Stimulated activated naive CD8-positive, alpha-beta T cell treated with anti-CD3 and anti-CD28 coated beads, Interleukin-15, amount 100 ng/mL, for 72 hours (primary cell): ENCODE results near the gene ETAA1.

Source experiments
- ATAC-seq: fragments of 150-1000 bp; cut with Tn5 transposase; 2 replicates; pipeline ENCODE4 v1.10.0; 2021; ENCODE audit warnings: mild to moderate bottlenecking, moderate library complexity
- DNase-seq, 2 donors: peaks; one replicate each; pipeline ENCODE4 v3.0.0; 2021 to 2022
- H3K27ac Mint-ChIP-seq, 2 donors: one replicate each; pipeline ENCODE4 v1.8.0; 2022; ENCODE audit warnings: mild to moderate bottlenecking in 2 of 2, mixed read lengths in 2 of 2, moderate library complexity in 2 of 2
- H3K27me3 Mint-ChIP-seq: one replicate; pipeline ENCODE4 v1.8.0; 2022; ENCODE audit warnings: mixed read lengths
- H3K4me1 Mint-ChIP-seq: one replicate; pipeline ENCODE4 v1.8.0; 2022; ENCODE audit warnings: mild to moderate bottlenecking, mixed read lengths
- H3K4me3 Mint-ChIP-seq, 2 donors: one replicate each; pipeline ENCODE4 v1.8.0; 2022; ENCODE audit warnings: mild to moderate bottlenecking in 2 of 2, mixed read lengths in 2 of 2, moderate library complexity in 1 of 2
- H3K9me3 Mint-ChIP-seq, 2 donors: one replicate each; pipeline ENCODE4 v1.8.0; 2022; ENCODE audit warnings: mixed read lengths in 2 of 2

Gene ETAA1

GRCh38 chr2:67408346-67408745 is 11.2 kb downstream of the ETAA1 start:
- no peaks in the 10 kb centered on the region for H3K9me3 Mint-ChIP-seq
- no peaks in the 10 kb centered on the region for H3K27me3 Mint-ChIP-seq
- ATAC-seq (no peak), DNase-seq (no peak)
- no peak overlapping the region for H3K4me3 Mint-ChIP-seq
- no peak overlapping the region for H3K27ac Mint-ChIP-seq
- peaks cover 7% of the 10 kb centered on the region for H3K4me1 Mint-ChIP-seq

GRCh38 chr2:67412424-67412823 is 15.3 kb downstream of the ETAA1 start:
- H3K27me3 Mint-ChIP-seq = no peaks in the 10 kb centered on the region
- no peaks in the 10 kb centered on the region for H3K4me1 Mint-ChIP-seq
- ATAC-seq (no peak), DNase-seq (no peak)
- no peak overlapping the region for H3K4me3 Mint-ChIP-seq
- H3K27ac Mint-ChIP-seq = no peak overlapping the region
- no peaks in the 10 kb centered on the region for H3K9me3 Mint-ChIP-seq

- Mint-ChIP-seq H3K4me1 (no peaks in the 10 kb centered on the region), H3K9me3 (no peaks in the 10 kb centered on the region), H3K27ac (no peak overlapping the region), H3K27me3 (no peaks in the 10 kb centered on the region), H3K4me3 (no peak overlapping the region)
- DNase-seq (no peak), ATAC-seq (no peak)
These were observed 17.7 kb downstream of the ETAA1 start for GRCh38 chr2:67414867-67415266.

- Mint-ChIP-seq H3K4me1 (no peaks in the 10 kb centered on the region), H3K27me3 (no peaks in the 10 kb centered on the region), H3K9me3 (no peaks in the 10 kb centered on the region)
These were observed 19.0 kb downstream of the ETAA1 start for GRCh38 chr2:67416136-67416535.

GRCh38 chr2:67423489-67423888 is 26.4 kb downstream of the ETAA1 start:
- no peaks in the 10 kb centered on the region for H3K9me3 Mint-ChIP-seq
- H3K4me1 Mint-ChIP-seq = no peaks in the 10 kb centered on the region
- DNase-seq = no peak
- no peak for ATAC-seq
- no peak overlapping the region for H3K4me3 Mint-ChIP-seq
- H3K27ac Mint-ChIP-seq = no peak overlapping the region
- H3K27me3 Mint-ChIP-seq = no peaks in the 10 kb centered on the region

More at GRCh38 chr2:67416136-67416535, 19.0 kb downstream of the ETAA1 start:
- no peak overlapping the region for H3K27ac Mint-ChIP-seq
- ATAC-seq (no peak), DNase-seq (no peak)
- H3K4me3 Mint-ChIP-seq = no peak overlapping the region

- no peak for ATAC-seq
- Mint-ChIP-seq H3K27ac (no peak overlapping the region), H3K4me3 (no peak overlapping the region), H3K4me1 (no peaks in the 10 kb centered on the region), H3K27me3 (peaks cover 15% of the 10 kb centered on the region), H3K9me3 (no peaks in the 10 kb centered on the region)
- DNase-seq = no peak
These were observed 39.1 kb downstream of the ETAA1 start for GRCh38 chr2:67436221-67436620.

- H3K4me1 Mint-ChIP-seq = no peaks in the 10 kb centered on the region
- H3K9me3 Mint-ChIP-seq = no peaks in the 10 kb centered on the region
- peaks cover 15% of the 10 kb centered on the region for H3K27me3 Mint-ChIP-seq
- DNase-seq = no peak
- no peak overlapping the region for H3K4me3 Mint-ChIP-seq
- no peak overlapping the region for H3K27ac Mint-ChIP-seq
- ATAC-seq = no peak
These were observed 40.0 kb downstream of the ETAA1 start for GRCh38 chr2:67437114-67437513.

- Mint-ChIP-seq H3K9me3 (no peaks in the 10 kb centered on the region), H3K27me3 (peaks cover 15% of the 10 kb centered on the region), H3K4me1 (no peaks in the 10 kb centered on the region), H3K27ac (no peak overlapping the region), H3K4me3 (no peak overlapping the region)
- DNase-seq (no peak), ATAC-seq (no peak)
These were observed 41.2 kb downstream of the ETAA1 start for GRCh38 chr2:67438337-67438736.

- no peak for DNase-seq
- ATAC-seq = no peak
- H3K27me3 Mint-ChIP-seq = no peaks in the 10 kb centered on the region
- H3K27ac Mint-ChIP-seq = no peak overlapping the region
- no peaks in the 10 kb centered on the region for H3K9me3 Mint-ChIP-seq
- no peak overlapping the region for H3K4me3 Mint-ChIP-seq
- no peaks in the 10 kb centered on the region for H3K4me1 Mint-ChIP-seq
These were observed 48.6 kb downstream of the ETAA1 start for GRCh38 chr2:67445652-67446268.

GRCh38 chr2:67446491-67446911 is 49.4 kb downstream of the ETAA1 start:
- H3K4me3 Mint-ChIP-seq = no peak overlapping the region
- no peaks in the 10 kb centered on the region for H3K27me3 Mint-ChIP-seq
- H3K4me1 Mint-ChIP-seq = no peaks in the 10 kb centered on the region
- no peak overlapping the region for H3K27ac Mint-ChIP-seq
- ATAC-seq = no peak
- DNase-seq = no peak
- H3K9me3 Mint-ChIP-seq = no peaks in the 10 kb centered on the region

- ATAC-seq (no peak), DNase-seq (no peak)
- no peak overlapping the region for H3K27ac Mint-ChIP-seq
- H3K27me3 Mint-ChIP-seq = no peaks in the 10 kb centered on the region
- no peaks in the 10 kb centered on the region for H3K9me3 Mint-ChIP-seq
- no peaks in the 10 kb centered on the region for H3K4me1 Mint-ChIP-seq
- no peak overlapping the region for H3K4me3 Mint-ChIP-seq
These were observed 51.5 kb downstream of the ETAA1 start for GRCh38 chr2:67448648-67449047.

- no peak for DNase-seq
- H3K27me3 Mint-ChIP-seq = no peaks in the 10 kb centered on the region
- H3K4me1 Mint-ChIP-seq = no peaks in the 10 kb centered on the region
These were observed 54.1 kb downstream of the ETAA1 start for GRCh38 chr2:67451086-67451832.

GRCh38 chr2:67453310-67453709 is 56.2 kb downstream of the ETAA1 start:
- Mint-ChIP-seq H3K9me3 (no peaks in the 10 kb centered on the region), H3K4me3 (no peak overlapping the region), H3K27ac (no peak overlapping the region), H3K4me1 (no peaks in the 10 kb centered on the region), H3K27me3 (no peaks in the 10 kb centered on the region)
- no peak for ATAC-seq
- DNase-seq = no peak

More at GRCh38 chr2:67451086-67451832, 54.1 kb downstream of the ETAA1 start:
- Mint-ChIP-seq H3K27ac (no peak overlapping the region), H3K9me3 (no peaks in the 10 kb centered on the region), H3K4me3 (no peak overlapping the region)
- no peak for ATAC-seq

- no peak overlapping the region for H3K4me3 Mint-ChIP-seq
- DNase-seq (no peak), ATAC-seq (no peak)
- H3K27me3 Mint-ChIP-seq = no peaks in the 10 kb centered on the region
- H3K9me3 Mint-ChIP-seq = no peaks in the 10 kb centered on the region
- H3K4me1 Mint-ChIP-seq = no peaks in the 10 kb centered on the region
- H3K27ac Mint-ChIP-seq = no peak overlapping the region
These were observed 58.3 kb downstream of the ETAA1 start for GRCh38 chr2:67455219-67456142.

- Mint-ChIP-seq H3K9me3 (no peaks in the 10 kb centered on the region), H3K4me3 (no peak overlapping the region), H3K4me1 (no peaks in the 10 kb centered on the region), H3K27me3 (no peaks in the 10 kb centered on the region), H3K27ac (no peak overlapping the region)
- DNase-seq (no peak), ATAC-seq (no peak)
These were observed 59.3 kb downstream of the ETAA1 start for GRCh38 chr2:67456428-67456827.

- no peak overlapping the region for H3K4me3 Mint-ChIP-seq
- H3K4me1 Mint-ChIP-seq = no peaks in the 10 kb centered on the region
- H3K27ac Mint-ChIP-seq = no peak overlapping the region
- no peaks in the 10 kb centered on the region for H3K27me3 Mint-ChIP-seq
- no peaks in the 10 kb centered on the region for H3K9me3 Mint-ChIP-seq
- no peak for ATAC-seq
- no peak for DNase-seq
These were observed 60.6 kb downstream of the ETAA1 start for GRCh38 chr2:67457699-67458098.
